Thoracic aorta (tissue), 2 donors: Measurements from ENCODE around the gene MRPL49. TPM values are rescaled to one million over a fixed set of nuclear protein-coding genes. Genes with fewer than 3 reads are reported as not detected.

Source experiments
- ATAC-seq: fragments of 150-250 bp; one replicate; pipeline ENCODE4 v1.8.0; 2017; ENCODE audit warnings: low read depth; ENCODE audit not compliant: insufficient number of reproducible peaks, low FRiP score
- DNase-seq: peaks from one replicate; pipeline ENCODE4 v3.0.0-alpha.2; 2020; ENCODE audit warnings: low spot score
- H3K27ac ChIP-seq, 2 donors: fragments of 200-600 bp; sonication (generic); 1 replicate in 1 of 2; 2 replicates in 1 of 2; pipeline ENCODE4 v1.5.1; 2016; ENCODE audit warnings: mild to moderate bottlenecking in 2 of 2, moderate library complexity in 2 of 2
- H3K27me3 ChIP-seq: fragments of 200-600 bp; sonication (generic); replicated peaks from 2 replicates; pipeline ENCODE4 v1.6.0; 2016; ENCODE audit warnings: mild to moderate bottlenecking; ENCODE audit not compliant: insufficient read depth
- H3K36me3 ChIP-seq: fragments of 200-600 bp; sonication (generic); one replicate; pipeline ENCODE4 v1.5.1; 2016
- H3K4me1 ChIP-seq, 2 donors: fragments of 200-600 bp; sonication (generic); 1 replicate in 1 of 2; 2 replicates in 1 of 2; pipeline versions ENCODE4 v1.5.1 to v1.6.0; 2016; ENCODE audit warnings: low read depth in 2 of 2, mild to moderate bottlenecking in 1 of 2; ENCODE audit not compliant: control insufficient read depth in 1 of 2
- H3K4me3 ChIP-seq: fragments of 200-600 bp; sonication (generic); 2 replicates; pipeline ENCODE4 v1.5.1; 2016; ENCODE audit warnings: mild to moderate bottlenecking
- H3K9me3 ChIP-seq: fragments of 200-600 bp; sonication (generic); 2 replicates; pipeline ENCODE4 v1.5.1; 2016
- total RNA-seq, 2 donors: library from RNA; depleted of rRNA; stranded (reverse); fragments of >200 nt; gene quantifications; one replicate each; pipeline versions ENCODE4 v1.1.0 to v1.2.3, GENCODE V29; 2016
- TF ChIP-seq, protein P1 (sequence below): fragments of 200-600 bp; sonication (generic); IDR thresholded peaks from one replicate; pipeline ENCODE4 v1.5.1; 2019; ENCODE audit warnings: antibody characterized with exemption

Gene MRPL49
- total RNA-seq, 2 donors from 2014 or later, result 44.6 to 61.1 TPM

GRCh38 chr11:65156256-65156655 lies 34.1 kb downstream of the MRPL49 start:
- H3K4me3 ChIP-seq, result no peak overlapping the region
- H3K9me3 ChIP-seq, result no peaks in the 10 kb centered on the region
- DNase-seq, result no peak
- peaks cover 0 to under 1% of the 10 kb centered on the region in 2 donors for H3K4me1 ChIP-seq
- no peaks in the 10 kb centered on the region for H3K36me3 ChIP-seq
- TF ChIP-seq, protein P1, sequence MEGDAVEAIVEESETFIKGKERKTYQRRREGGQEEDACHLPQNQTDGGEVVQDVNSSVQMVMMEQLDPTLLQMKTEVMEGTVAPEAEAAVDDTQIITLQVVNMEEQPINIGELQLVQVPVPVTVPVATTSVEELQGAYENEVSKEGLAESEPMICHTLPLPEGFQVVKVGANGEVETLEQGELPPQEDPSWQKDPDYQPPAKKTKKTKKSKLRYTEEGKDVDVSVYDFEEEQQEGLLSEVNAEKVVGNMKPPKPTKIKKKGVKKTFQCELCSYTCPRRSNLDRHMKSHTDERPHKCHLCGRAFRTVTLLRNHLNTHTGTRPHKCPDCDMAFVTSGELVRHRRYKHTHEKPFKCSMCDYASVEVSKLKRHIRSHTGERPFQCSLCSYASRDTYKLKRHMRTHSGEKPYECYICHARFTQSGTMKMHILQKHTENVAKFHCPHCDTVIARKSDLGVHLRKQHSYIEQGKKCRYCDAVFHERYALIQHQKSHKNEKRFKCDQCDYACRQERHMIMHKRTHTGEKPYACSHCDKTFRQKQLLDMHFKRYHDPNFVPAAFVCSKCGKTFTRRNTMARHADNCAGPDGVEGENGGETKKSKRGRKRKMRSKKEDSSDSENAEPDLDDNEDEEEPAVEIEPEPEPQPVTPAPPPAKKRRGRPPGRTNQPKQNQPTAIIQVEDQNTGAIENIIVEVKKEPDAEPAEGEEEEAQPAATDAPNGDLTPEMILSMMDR, result no peak
- no peak overlapping the region for H3K27ac ChIP-seq
- no peak for ATAC-seq
- H3K27me3 ChIP-seq, result no peaks in the 10 kb centered on the region

DNA sequence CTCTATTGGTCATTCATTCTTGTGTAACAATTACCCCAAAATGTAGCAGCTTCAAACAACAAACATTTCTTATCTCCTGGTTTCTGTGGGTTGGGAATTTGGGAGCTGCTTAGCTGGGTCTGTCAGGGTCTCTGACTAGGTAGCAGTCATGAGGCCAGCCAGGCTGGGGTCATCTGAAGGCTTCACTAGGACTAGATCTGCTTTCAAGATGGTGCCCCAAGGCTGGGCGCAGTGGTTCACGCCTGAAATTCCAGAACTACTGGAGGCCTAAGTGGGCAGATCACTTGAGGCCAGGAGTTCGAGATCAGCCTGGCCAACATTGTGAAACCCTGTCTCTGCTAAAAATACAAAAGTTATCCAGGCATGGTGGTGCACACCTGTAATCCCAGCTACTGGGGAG lies 34.8 kb downstream of the MRPL49 start:
- H3K27me3 ChIP-seq, result no peaks in the 10 kb centered on the region
- ATAC-seq (no peak), DNase-seq (no peak)
- H3K9me3 ChIP-seq, result no peaks in the 10 kb centered on the region
- H3K27ac ChIP-seq, result no peak overlapping the region
- TF ChIP-seq, protein P1, result no peak
- H3K4me3 ChIP-seq, result no peak overlapping the region
- no peaks in the 10 kb centered on the region for H3K36me3 ChIP-seq
- no peaks in the 10 kb centered on the region for H3K4me1 ChIP-seq

GRCh38 chr11:65157336-65157735 lies 35.2 kb downstream of the MRPL49 start:
- H3K4me3 ChIP-seq, result no peak overlapping the region
- TF ChIP-seq, protein P1, result no peak

DNA sequence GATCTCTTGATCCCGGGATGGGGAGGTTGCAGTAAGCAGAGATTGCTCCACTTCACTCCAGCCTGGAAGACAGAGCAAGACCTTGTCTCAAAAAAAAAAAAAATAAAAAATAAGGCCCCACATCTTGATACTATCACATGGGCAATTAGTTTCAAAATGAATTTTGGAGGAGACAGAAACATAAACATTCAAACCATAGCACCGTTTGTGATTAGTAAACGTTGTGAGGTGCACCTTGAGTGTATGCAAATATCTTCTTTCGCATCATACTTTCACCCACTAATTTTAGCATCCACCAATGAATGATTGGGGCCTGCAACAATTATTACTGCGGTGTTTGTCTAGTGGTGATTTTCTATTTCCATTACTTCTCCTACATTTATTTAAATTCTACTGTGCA lies 36.9 kb downstream of the MRPL49 start:
- no peaks in the 10 kb centered on the region for H3K27me3 ChIP-seq
- ATAC-seq, result no peak
- no peak for DNase-seq

More at GRCh38 chr11:65157336-65157735, 35.2 kb downstream of the MRPL49 start:
- Histone ChIP-seq H3K27me3 (no peaks in the 10 kb centered on the region), H3K36me3 (no peaks in the 10 kb centered on the region), H3K4me1 (no peaks in the 10 kb centered on the region), H3K27ac (no peak overlapping the region), H3K9me3 (no peaks in the 10 kb centered on the region)
- ATAC-seq (no peak), DNase-seq (no peak)

GRCh38 chr11:65160643-65161042 lies 38.5 kb downstream of the MRPL49 start:
- no peak for ATAC-seq
- TF ChIP-seq, protein P1, result no peak
- DNase-seq, result no peak

More for the DNA sequence above, 36.9 kb downstream of the MRPL49 start:
- H3K36me3 ChIP-seq, result no peaks in the 10 kb centered on the region
- TF ChIP-seq, protein P1, result no peak
- no peak overlapping the region for H3K4me3 ChIP-seq
- no peaks in the 10 kb centered on the region for H3K4me1 ChIP-seq
- H3K27ac ChIP-seq, result no peak overlapping the region
- no peaks in the 10 kb centered on the region for H3K9me3 ChIP-seq

More at GRCh38 chr11:65160643-65161042, 38.5 kb downstream of the MRPL49 start:
- Histone ChIP-seq H3K27me3 (no peaks in the 10 kb centered on the region), H3K9me3 (no peaks in the 10 kb centered on the region), H3K4me3 (no peak overlapping the region), H3K4me1 (no peaks in the 10 kb centered on the region), H3K36me3 (no peaks in the 10 kb centered on the region), H3K27ac (no peak overlapping the region)
